ENCODE results near the gene C19orf53. TPM values are rescaled to one million over a fixed set of nuclear protein-coding genes. Genes with fewer than 3 reads are reported as not detected.

C19orf53 gene
- total and polyA plus RNA-seq, 2 experiments from 2014 or later, result 104 to 401 TPM

GRCh38 chr19:13783565-13784500 lies 9.6 kb downstream of the C19orf53 start:
- Histone ChIP-seq H3K4me2 (no peak overlapping the region), H3K4me3 (no peak overlapping the region), H4K20me1 (replicated peaks; ENCODE audit: insufficient read depth) (0 out of 2 replicates have a peak, but pooled peaks cover 2% of the 10 kb centered on the region), H3K9me2 (ENCODE audit: insufficient read depth) (no peaks in the 10 kb centered on the region), H3F3A (replicated peaks; ENCODE audit: low read depth) (peaks cover 12% of the 10 kb centered on the region; the same call in 1 of the 2 replicates), H3K79me2 (replicated peaks; ENCODE audit: insufficient read depth) (no peaks in the 10 kb centered on the region), H2AFZ (no peak overlapping the region), H3K27ac (ENCODE audit: low read depth) (no peak overlapping the region), H3K27me3 (ENCODE audit: insufficient read depth) (no peaks in the 10 kb centered on the region), H3K4me1 (ENCODE audit: insufficient read depth) (peaks cover 3% of the 10 kb centered on the region; the same call in 1 of the 2 replicates), H3K36me3 (ENCODE audit: insufficient read depth) (no peaks in the 10 kb centered on the region)
- Mint-ChIP-seq H3K9me3 (no peaks in the 10 kb centered on the region), H3K4me1 (peaks cover 13% of the 10 kb centered on the region), H3K27me3 (ENCODE audit: insufficient read depth, low read depth, poor library complexity) (peaks cover 13% of the 10 kb centered on the region), H3K27ac (no peak overlapping the region), H3K4me3 (no peak overlapping the region), H3K36me3 (ENCODE audit: low read depth) (peaks cover 14% of the 10 kb centered on the region)
- no peak for TF ChIP-seq JUNB (IDR thresholded peaks at IDR 0.05; ENCODE audit: unreplicated experiment)
- TF ChIP-seq POLR2AphosphoS5 (IDR thresholded peaks at IDR 0.05; ENCODE audit: low read depth), result no peak
- TF ChIP-seq EZH2phosphoT487 (IDR thresholded peaks at IDR 0.05; ENCODE audit: unreplicated experiment), result no peak
- no peak for TF ChIP-seq CTCF (conservative IDR thresholded peaks at IDR 0.05; ENCODE audit: low read depth in 2 of 2)
- no peak for TF ChIP-seq ETS1 (IDR thresholded peaks at IDR 0.05)
- no peak for TF ChIP-seq NANOG (IDR thresholded peaks at IDR 0.05; ENCODE audit: borderline replicate concordance)
- TF ChIP-seq EZH2 (IDR thresholded peaks at IDR 0.05; ENCODE audit: low read depth, unreplicated experiment), result no peak
- TF ChIP-seq ZNF331 (CRISPR knock-in tag; IDR thresholded peaks at IDR 0.05; ENCODE audit: low read depth), result no peak
- no peak for TF ChIP-seq ZNF114 (CRISPR knock-in tag; IDR thresholded peaks at IDR 0.05)
- TF ChIP-seq ZNF462 (CRISPR knock-in tag; IDR thresholded peaks at IDR 0.05), result no peak
- no peak for TF ChIP-seq STAT1 (IDR thresholded peaks at IDR 0.05; ENCODE audit: unreplicated experiment)
- TF ChIP-seq REST (IDR thresholded peaks at IDR 0.05; ENCODE audit: unreplicated experiment), result no peak
- TF ChIP-seq CREB1 (CRISPR knock-in tag; IDR thresholded peaks at IDR 0.05; ENCODE audit: low read depth), result no peak
- DNase-seq (ENCODE audit: low spot score) (no peak), ATAC-seq (no peak)

Data from GM23338 (cell line).